ENCODE data around the gene SULF2.

SULF2 gene

GRCh38 chr20:47789764-47790579 lies 4.7 kb upstream of the SULF2 start:
- no peaks in the 10 kb centered on the region for H3K36me3 ChIP-seq
- no peaks in the 10 kb centered on the region for H3K27me3 ChIP-seq
- peak; percentile 85 for DNase-seq
- peak overlapping the region; percentile 19; the same call in 1 of the 2 replicates for H3K4me3 ChIP-seq (ENCODE audit: low read depth, low read length)
- H3K9me3 ChIP-seq: no peaks in the 10 kb centered on the region
- TF ChIP-seq CTCF (IDR thresholded peaks at IDR 0.05; ENCODE audit: low read depth, low read length): no peak
- peaks cover 33% of the 10 kb centered on the region for H3K4me1 ChIP-seq

GRCh38 chr20:47789081-47789763 lies 3.9 kb upstream of the SULF2 start:
- Histone ChIP-seq H3K9me3 (no peaks in the 10 kb centered on the region), H3K27me3 (no peaks in the 10 kb centered on the region), H3K4me1 (peaks cover 32% of the 10 kb centered on the region), H3K4me3 (ENCODE audit: low read depth, low read length) (peak overlapping the region; percentile 19; the same call in 1 of the 2 replicates), H3K36me3 (no peaks in the 10 kb centered on the region)
- TF ChIP-seq CTCF (IDR thresholded peaks at IDR 0.05; ENCODE audit: low read depth, low read length): no peak
- DNase-seq: no peak

GRCh38 chr20:47788741-47789080 lies 3.4 kb upstream of the SULF2 start:
- TF ChIP-seq CTCF (IDR thresholded peaks at IDR 0.05; ENCODE audit: low read depth, low read length): no peak
- no peak for DNase-seq
- H3K27me3 ChIP-seq: no peaks in the 10 kb centered on the region
- H3K9me3 ChIP-seq: no peaks in the 10 kb centered on the region
- H3K4me3 ChIP-seq (ENCODE audit: low read depth, low read length): no peak overlapping the region
- no peaks in the 10 kb centered on the region for H3K36me3 ChIP-seq
- H3K4me1 ChIP-seq: peaks cover 37% of the 10 kb centered on the region

GRCh38 chr20:47786765-47787107 lies 1.5 kb upstream of the SULF2 start:
- DNase-seq: no peak
- H3K9me3 ChIP-seq: no peaks in the 10 kb centered on the region
- TF ChIP-seq CTCF (IDR thresholded peaks at IDR 0.05; ENCODE audit: low read depth, low read length): no peak
- peaks cover 36% of the 10 kb centered on the region for H3K4me1 ChIP-seq
- no peaks in the 10 kb centered on the region for H3K27me3 ChIP-seq
- peak overlapping the region; percentile 76 for H3K4me3 ChIP-seq (ENCODE audit: low read depth, low read length)
- H3K36me3 ChIP-seq: no peaks in the 10 kb centered on the region

GRCh38 chr20:47785854-47786764 lies 828 bp upstream of the SULF2 start:
- DNase-seq: peak; percentile 84
- Histone ChIP-seq H3K27me3 (no peaks in the 10 kb centered on the region), H3K4me1 (peaks cover 34% of the 10 kb centered on the region), H3K36me3 (no peaks in the 10 kb centered on the region; the same call in 1 of the 2 replicates), H3K9me3 (no peaks in the 10 kb centered on the region), H3K4me3 (ENCODE audit: low read depth, low read length) (peak overlapping the region; percentile 76)
- TF ChIP-seq CTCF (IDR thresholded peaks at IDR 0.05; ENCODE audit: low read depth, low read length): peak; percentile 84

All from BE2C (cell line).